Breast epithelium (tissue), 3 donors: Measurements from ENCODE around the gene GNB1.

ENCODE experiments used
- CTCF ChIP-seq, 3 donors: fragments of 450-650 bp; IDR thresholded peaks; one replicate each; pipeline ENCODE4 v1.5.1; 2016 to 2017; ENCODE audit warnings: antibody characterized with exemption in 3 of 3, mild to moderate bottlenecking in 3 of 3, moderate library complexity in 3 of 3
- POLR2A ChIP-seq: fragments of 450-650 bp; IDR thresholded peaks from one replicate; pipeline ENCODE4 v1.6.1; 2016; ENCODE audit warnings: antibody characterized with exemption, mild to moderate bottlenecking, moderate library complexity
- POLR2AphosphoS5 ChIP-seq, 3 donors: sonication (generic); formaldehyde crosslinking; IDR thresholded peaks; one replicate each; pipeline ENCODE4 v1.6.1; 2017; ENCODE audit warnings: antibody characterized with exemption in 3 of 3

DNA sequence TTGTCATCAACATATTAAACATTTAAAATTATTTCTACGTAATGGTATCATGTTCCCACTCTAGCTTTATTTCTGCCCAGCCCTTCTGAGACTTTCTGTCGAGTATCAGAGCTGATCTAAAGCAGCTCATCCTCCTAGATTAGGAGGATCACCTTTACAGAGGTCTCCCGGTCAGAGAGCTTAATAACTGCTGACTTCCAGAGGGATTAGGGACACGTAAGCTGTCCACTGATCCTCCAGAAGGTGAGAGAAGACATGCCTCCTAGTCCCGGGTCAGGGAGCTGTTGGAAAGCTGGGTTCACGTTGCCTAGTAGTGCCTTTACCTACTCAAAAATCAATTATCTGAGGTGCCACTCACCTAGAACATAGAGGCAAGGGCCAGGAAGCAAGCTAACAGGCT is 81.4 kb downstream of the GNB1 start:
- TF ChIP-seq POLR2A (no peak), CTCF (IDR thresholded peaks at IDR 0.05) (no peak), POLR2AphosphoS5 (IDR thresholded peaks at IDR 0.05) (no peak)
